ENCODE measurements around the gene EVA1A. TPM values are rescaled to one million over a fixed set of nuclear protein-coding genes. Genes with fewer than 3 reads are reported as not detected.
A peak's percentile ranks its signal among the peaks of the same experiment; 100 is the strongest.

EVA1A gene
- total and polyA plus RNA-seq, 2 donors (not counting 1 experiment from before 2014, with no cell fraction given) = 22.8 to 31.7 TPM

DNA sequence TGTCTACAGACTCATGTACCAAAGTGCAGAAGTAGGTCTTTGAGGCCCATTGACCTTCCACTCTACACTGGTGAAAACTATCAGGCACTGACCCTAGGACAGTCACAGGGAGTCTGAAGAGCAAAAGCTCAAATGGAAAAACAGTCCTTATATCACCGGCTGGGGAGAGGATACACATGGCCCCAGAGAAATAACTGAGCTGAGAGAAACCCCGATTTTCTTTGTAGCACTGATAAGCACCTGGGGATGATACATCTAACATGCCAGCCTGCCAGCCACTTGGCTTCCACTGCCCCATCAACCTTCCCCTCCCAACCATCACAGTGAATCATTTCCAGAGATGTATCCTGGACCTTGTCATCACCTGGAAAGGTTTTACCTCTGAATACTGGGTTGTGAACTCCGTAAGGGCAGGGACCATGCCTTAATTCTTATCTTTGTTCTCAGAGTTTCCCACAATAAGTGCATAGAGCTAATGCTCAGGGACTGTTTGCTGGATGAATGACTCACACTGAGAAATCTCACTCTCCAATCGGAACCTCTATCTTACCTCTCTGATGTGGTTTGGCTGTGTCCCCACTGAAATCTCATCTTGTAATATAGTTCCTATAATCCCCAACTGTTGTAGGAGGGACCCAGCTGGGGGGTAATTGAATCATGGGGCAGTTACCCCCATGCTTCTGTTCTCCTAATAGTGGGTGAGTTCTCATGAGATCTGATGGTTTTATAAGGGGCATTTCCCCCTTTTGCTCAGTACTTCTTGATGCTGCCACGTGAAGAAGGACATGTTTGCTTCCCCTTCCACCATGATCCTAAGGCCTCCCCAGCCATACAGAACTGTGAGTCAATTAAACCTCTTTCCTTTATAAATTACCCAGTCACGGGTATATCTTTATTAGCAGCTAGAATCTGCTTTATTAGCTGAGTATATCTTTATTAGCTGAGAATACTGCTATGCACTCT lies 37.1 kb downstream of the EVA1A start:
- Histone ChIP-seq H3K27ac (ENCODE audit: insufficient read depth, low read length) (no peak overlapping the region), H3K4me3 (replicated peaks in 1 of 4; ENCODE audit: control extremely low read depth in 1 of 4, insufficient read depth in 1 of 4, low read depth in 3 of 4, low read length in 4 of 4) (no peak overlapping the region), H2AFZ (ENCODE audit: low read length) (no peak overlapping the region), H3K9ac (ENCODE audit: insufficient read depth, low read length) (no peak overlapping the region), H3K4me2 (ENCODE audit: extremely low read depth, insufficient read depth, low read length) (no peak overlapping the region), H3K9me3 (ENCODE audit: control insufficient read depth, insufficient read depth, low read depth, low read length) (no peaks in the 10 kb centered on the region), H3K27me3 (ENCODE audit: control insufficient read depth, insufficient read depth, low read length) (no peaks in the 10 kb centered on the region), H3K36me3 (ENCODE audit: control insufficient read depth, insufficient read depth, low read length) (no peaks in the 10 kb centered on the region), H3K4me1 (ENCODE audit: control insufficient read depth, extremely low read depth, insufficient read depth, low read length) (peaks cover 4% of the 10 kb centered on the region), H4K20me1 (ENCODE audit: control insufficient read depth, extremely low read depth, insufficient read depth, low read length) (no peaks in the 10 kb centered on the region), H3K79me2 (ENCODE audit: control insufficient read depth, insufficient read depth, low read length) (peaks cover 18% of the 10 kb centered on the region)
- TF ChIP-seq, protein P1, sequence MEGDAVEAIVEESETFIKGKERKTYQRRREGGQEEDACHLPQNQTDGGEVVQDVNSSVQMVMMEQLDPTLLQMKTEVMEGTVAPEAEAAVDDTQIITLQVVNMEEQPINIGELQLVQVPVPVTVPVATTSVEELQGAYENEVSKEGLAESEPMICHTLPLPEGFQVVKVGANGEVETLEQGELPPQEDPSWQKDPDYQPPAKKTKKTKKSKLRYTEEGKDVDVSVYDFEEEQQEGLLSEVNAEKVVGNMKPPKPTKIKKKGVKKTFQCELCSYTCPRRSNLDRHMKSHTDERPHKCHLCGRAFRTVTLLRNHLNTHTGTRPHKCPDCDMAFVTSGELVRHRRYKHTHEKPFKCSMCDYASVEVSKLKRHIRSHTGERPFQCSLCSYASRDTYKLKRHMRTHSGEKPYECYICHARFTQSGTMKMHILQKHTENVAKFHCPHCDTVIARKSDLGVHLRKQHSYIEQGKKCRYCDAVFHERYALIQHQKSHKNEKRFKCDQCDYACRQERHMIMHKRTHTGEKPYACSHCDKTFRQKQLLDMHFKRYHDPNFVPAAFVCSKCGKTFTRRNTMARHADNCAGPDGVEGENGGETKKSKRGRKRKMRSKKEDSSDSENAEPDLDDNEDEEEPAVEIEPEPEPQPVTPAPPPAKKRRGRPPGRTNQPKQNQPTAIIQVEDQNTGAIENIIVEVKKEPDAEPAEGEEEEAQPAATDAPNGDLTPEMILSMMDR (conservative IDR thresholded peaks at IDR 0.05 in 1 of 2, IDR thresholded peaks at IDR 0.05 in 1 of 2; ENCODE audit: low read depth in 1 of 2, low read length in 2 of 2) = no peak
- no peak for TF ChIP-seq EZH2 (IDR thresholded peaks at IDR 0.05; ENCODE audit: low read length, missing control alignments)
- DNase-seq (ENCODE audit: low read depth in 2 of 2) = peak; percentile 46 to 93

DNA sequence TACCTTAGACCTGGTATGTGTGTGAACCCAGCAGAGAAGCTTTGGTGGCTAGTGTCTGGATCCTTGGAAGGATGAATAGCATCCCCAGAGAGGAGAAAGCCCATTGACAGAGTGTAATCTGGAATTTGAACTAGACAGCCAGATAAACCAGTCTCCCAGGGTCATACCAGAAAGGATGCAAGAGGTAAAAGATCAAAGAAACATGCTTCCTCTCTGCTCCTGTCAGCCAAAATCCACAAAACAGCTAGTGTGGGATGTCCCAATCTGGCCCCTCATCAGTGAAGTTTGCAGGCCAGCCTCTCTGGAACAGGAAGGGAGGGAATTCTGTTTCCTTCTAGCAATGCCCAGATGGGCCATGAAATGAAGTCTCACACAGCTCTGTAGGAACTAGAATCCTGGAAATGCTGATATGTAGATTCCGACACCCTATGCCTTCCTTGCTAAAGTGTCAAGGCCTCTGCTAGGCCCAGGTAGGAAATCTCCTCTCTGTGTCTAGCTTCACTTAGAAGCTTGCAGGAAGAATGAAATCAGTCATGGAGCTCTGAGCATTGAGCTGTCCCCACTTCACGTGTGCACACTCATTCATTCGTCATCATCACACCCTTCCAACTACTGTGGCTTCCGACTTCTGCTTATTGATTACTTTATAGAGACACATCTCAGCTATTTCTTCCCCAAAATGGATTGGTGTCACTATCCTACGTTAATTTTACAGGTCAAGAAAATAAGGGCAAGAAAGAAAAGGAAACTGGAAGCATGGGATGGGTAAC lies 38.0 kb downstream of the EVA1A start:
- H3K4me2 ChIP-seq (ENCODE audit: extremely low read depth, insufficient read depth, low read length) = no peak overlapping the region
- peaks cover 12% of the 10 kb centered on the region for H3K79me2 ChIP-seq (ENCODE audit: control insufficient read depth, insufficient read depth, low read length)
- no peak for TF ChIP-seq EZH2 (IDR thresholded peaks at IDR 0.05; ENCODE audit: low read length, missing control alignments)
- TF ChIP-seq, protein P1 (conservative IDR thresholded peaks at IDR 0.05 in 1 of 2, IDR thresholded peaks at IDR 0.05 in 1 of 2; ENCODE audit: low read depth in 1 of 2, low read length in 2 of 2) = no peak

More for the DNA sequence above, 38.0 kb downstream of the EVA1A start:
- Histone ChIP-seq H3K9ac (ENCODE audit: insufficient read depth, low read length) (no peak overlapping the region), H2AFZ (ENCODE audit: low read length) (no peak overlapping the region), H3K27ac (ENCODE audit: insufficient read depth, low read length) (no peak overlapping the region), H3K27me3 (ENCODE audit: control insufficient read depth, insufficient read depth, low read length) (no peaks in the 10 kb centered on the region), H3K4me3 (replicated peaks in 1 of 4; ENCODE audit: control extremely low read depth in 1 of 4, insufficient read depth in 1 of 4, low read depth in 3 of 4, low read length in 4 of 4) (no peak overlapping the region), H3K36me3 (ENCODE audit: control insufficient read depth, insufficient read depth, low read length) (peaks cover 4% of the 10 kb centered on the region), H3K9me3 (ENCODE audit: control insufficient read depth, insufficient read depth, low read depth, low read length) (no peaks in the 10 kb centered on the region), H4K20me1 (ENCODE audit: control insufficient read depth, extremely low read depth, insufficient read depth, low read length) (no peaks in the 10 kb centered on the region), H3K4me1 (ENCODE audit: control insufficient read depth, extremely low read depth, insufficient read depth, low read length) (peaks cover 4% of the 10 kb centered on the region)
- peak in 1 of 2 donors; percentile 54 for DNase-seq (ENCODE audit: low read depth in 2 of 2)

All from fibroblast of lung (primary cell).